ENCODE measurements around the gene MACROD1.

Gene MACROD1, protein sequence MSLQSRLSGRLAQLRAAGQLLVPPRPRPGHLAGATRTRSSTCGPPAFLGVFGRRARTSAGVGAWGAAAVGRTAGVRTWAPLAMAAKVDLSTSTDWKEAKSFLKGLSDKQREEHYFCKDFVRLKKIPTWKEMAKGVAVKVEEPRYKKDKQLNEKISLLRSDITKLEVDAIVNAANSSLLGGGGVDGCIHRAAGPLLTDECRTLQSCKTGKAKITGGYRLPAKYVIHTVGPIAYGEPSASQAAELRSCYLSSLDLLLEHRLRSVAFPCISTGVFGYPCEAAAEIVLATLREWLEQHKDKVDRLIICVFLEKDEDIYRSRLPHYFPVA

DNA sequence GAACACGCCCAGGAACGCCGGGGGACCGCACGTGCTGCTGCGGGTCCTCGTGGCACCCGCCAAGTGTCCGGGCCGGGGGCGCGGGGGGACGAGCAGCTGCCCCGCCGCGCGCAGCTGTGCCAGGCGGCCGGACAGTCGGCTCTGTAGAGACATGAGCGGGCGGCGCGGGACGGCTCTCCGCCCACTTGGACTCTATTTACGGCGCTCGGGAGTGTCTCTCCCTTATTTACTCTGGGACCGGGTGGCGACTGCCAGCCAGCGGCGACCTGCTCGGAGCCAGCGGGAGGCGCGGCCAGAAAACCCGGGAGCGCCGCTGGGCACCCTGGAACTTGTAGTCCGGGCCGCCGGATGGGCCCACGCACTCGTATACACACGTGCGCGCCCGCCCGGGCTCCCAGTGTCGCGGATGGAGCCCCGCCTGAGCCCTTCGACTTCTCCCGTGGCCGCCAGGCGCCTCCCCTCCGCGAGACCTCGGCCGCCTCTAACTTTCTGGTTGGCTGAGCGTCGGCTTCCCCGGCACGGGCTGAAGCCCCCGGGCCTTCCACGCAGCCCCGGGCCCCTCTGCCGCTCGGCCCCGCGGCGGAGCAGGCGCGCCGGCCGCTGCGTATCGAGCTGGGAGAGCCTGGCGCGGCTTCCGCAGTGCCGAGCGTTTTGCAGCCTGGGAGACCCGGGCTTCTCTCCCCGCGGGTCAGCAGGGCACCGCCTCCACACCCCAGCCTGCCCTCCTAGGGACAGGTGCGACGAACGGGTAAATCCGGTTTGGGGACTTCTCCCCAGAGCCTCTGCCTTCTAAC is at the start of gene MACROD1:
Gene MACROD1, minus strand, starts transcription at position 272 of the 794 bp plus-strand sequence. Its CDS starts 119 bp downstream, at position 153.
- no peak for TF ChIP-seq CTCF (IDR thresholded peaks at IDR 0.05; ENCODE audit: low read depth, low read length)
- H3K4me3 ChIP-seq (ENCODE audit: low read depth, low read length) = peak within 1 kb of the TSS; percentile 63
- peak; percentile 71 for DNase-seq (ENCODE audit: low read depth, low spot score)
- in situ Hi-C loops (cut with HindIII; ENCODE audit: low sequenced_read_pairs) = loop anchor here (10.0 kb wide), 1 partner anchor 161 kb away; no protein-coding TSS in a partner anchor

DNA sequence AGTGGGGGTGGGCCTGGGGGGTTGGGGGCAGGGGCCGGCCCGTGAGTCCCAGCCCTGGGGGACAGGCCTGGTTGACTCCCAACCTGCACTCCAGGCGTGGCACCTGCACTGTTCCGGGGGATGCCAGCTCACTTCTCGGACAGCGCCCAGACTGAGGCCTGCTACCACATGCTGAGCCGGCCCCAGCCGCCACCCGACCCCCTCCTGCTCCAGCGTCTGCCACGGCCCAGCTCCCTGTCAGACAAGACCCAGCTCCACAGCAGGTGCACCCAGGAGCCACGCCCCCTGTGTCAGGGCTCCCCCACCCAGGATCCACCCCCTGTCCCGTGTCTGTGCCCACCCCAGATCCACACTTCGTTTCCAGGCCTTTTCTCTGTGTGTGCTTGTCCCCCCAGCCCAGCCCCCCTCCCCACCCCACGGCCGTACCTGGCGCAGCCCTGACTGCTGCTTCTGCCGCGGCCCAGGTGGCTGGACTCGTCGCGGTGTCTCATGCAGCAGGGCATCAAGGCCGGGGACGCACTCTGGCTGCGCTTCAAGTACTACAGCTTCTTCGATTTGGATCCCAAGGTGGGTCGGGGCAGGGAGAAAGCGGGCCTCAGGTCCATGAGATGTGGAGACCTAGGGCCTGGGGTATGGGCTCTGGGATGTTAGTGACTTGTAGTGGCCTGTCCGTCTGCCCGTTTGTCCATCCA is 45.4 kb upstream of the MACROD1 start:
- TF ChIP-seq CTCF (IDR thresholded peaks at IDR 0.05; ENCODE audit: low read depth, low read length) = no peak
- in situ Hi-C loops (cut with HindIII; ENCODE audit: low sequenced_read_pairs) = no loop called here
- H3K4me3 ChIP-seq (ENCODE audit: low read depth, low read length) = no peak overlapping the region
- no peak for DNase-seq (ENCODE audit: low read depth, low spot score)

GRCh38 chr11:64210301-64211020 is 44.5 kb upstream of the MACROD1 start:
- in situ Hi-C loops (cut with HindIII; ENCODE audit: low sequenced_read_pairs) = no loop called here
- H3K4me3 ChIP-seq (ENCODE audit: low read depth, low read length) = no peak overlapping the region
- TF ChIP-seq CTCF (IDR thresholded peaks at IDR 0.05; ENCODE audit: low read depth, low read length) = no peak
- no peak for DNase-seq (ENCODE audit: low read depth, low spot score)

DNA sequence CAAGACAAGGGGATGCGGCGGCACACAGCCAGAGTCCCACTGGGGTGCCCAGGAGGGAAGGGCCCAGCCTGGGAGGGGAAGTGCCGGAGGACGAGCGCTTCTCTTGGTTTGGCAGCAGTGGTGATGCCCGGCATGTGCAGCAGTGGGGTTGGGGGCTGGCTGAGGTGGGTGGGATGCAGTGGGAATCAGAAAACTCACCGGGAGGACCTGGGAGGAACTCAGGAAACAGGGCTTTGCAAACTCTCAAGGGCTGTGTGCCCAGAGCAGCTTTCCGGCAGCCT is 43.6 kb upstream of the MACROD1 start:
- H3K4me3 ChIP-seq (ENCODE audit: low read depth, low read length) = no peak overlapping the region
- no peak for TF ChIP-seq CTCF (IDR thresholded peaks at IDR 0.05; ENCODE audit: low read depth, low read length)
- in situ Hi-C loops (cut with HindIII; ENCODE audit: low sequenced_read_pairs) = no loop called here
- DNase-seq (ENCODE audit: low read depth, low spot score) = no peak

DNA sequence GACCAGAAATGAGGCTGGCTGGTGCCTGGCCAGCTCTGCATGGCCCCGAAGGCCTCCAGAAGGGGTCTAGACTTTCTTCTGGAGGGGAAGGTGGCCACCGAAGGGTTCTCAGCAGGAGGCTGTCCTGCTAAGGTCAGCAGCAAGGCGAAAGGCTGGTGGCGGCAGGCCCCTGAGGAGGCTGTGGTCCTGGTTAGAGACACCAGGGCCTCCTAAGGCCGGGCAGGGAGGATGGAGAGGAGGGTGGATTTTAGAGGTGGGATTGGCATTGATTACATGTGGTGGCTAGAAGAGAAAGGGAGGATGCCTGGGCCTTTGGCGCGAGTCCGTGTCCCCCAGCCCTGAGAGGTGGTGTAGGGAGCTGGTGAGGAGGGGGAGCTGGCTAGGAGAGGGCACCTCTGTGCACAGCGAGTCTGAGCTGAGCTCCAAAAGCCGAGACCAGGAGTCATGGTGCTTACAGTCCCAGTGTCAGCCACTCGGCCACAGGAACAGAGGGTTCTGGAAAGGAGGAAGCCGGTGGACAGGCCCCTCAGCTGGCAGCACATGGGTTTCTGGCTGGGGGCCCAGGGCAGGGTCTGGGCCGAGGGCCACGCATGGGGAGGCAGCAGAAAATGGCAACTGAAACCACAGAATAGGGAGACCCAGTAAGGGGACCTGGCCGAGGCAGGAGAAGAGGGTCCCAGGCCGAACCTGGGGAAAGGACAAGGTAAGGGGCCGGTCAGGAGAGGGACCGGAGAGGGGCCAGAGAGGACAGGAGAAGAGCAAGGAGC is 43.1 kb upstream of the MACROD1 start:
- H3K4me3 ChIP-seq (ENCODE audit: low read depth, low read length) = no peak overlapping the region
- in situ Hi-C loops (cut with HindIII; ENCODE audit: low sequenced_read_pairs) = no loop called here
- no peak for TF ChIP-seq CTCF (IDR thresholded peaks at IDR 0.05; ENCODE audit: low read depth, low read length)
- DNase-seq (ENCODE audit: low read depth, low spot score) = no peak

All from astrocyte of the spinal cord (primary cell).